ENCODE data around the gene STPG1.

STPG1 gene

GRCh38 chr1:24321697-24322469 lies 91.7 kb downstream of the STPG1 start:
- H3K27me3 ChIP-seq (ENCODE audit: insufficient read depth, low read length): no peaks in the 10 kb centered on the region
- peak overlapping the region; percentile 80 for H3K4ac ChIP-seq (ENCODE audit: low read depth, low read length)
- peak overlapping the region; percentile 80 for H2AK5ac ChIP-seq (ENCODE audit: low read length)
- peak overlapping the region; percentile 51 for H2AFZ ChIP-seq (ENCODE audit: insufficient read depth, low read length, poor library complexity)
- H3K79me1 ChIP-seq (ENCODE audit: low read length): peaks cover 20% of the 10 kb centered on the region
- peaks cover 0 to 2% of the 10 kb centered on the region in 2 experiments for H3K36me3 ChIP-seq (ENCODE audit: control insufficient read depth in 1 of 2, insufficient read depth in 2 of 2, low read length in 2 of 2)
- peak overlapping the region; percentile 83 for H3K14ac ChIP-seq (ENCODE audit: low read length)
- H2BK5ac ChIP-seq (ENCODE audit: low read depth, low read length, poor library complexity): peak overlapping the region; percentile 77
- H3K4me2 ChIP-seq (ENCODE audit: low read length): peak overlapping the region; percentile 75
- peak overlapping the region; percentile 84 for H2BK120ac ChIP-seq (ENCODE audit: insufficient read depth, low read length, poor library complexity)
- DNase-seq: peak; percentile 95
- peak overlapping the region; percentile 83 for H4K8ac ChIP-seq (ENCODE audit: low read depth, low read length)
- peaks cover 8% of the 10 kb centered on the region for H3K79me2 ChIP-seq (ENCODE audit: control insufficient read depth, insufficient read depth, low read length, poor library complexity)
- H4K91ac ChIP-seq (ENCODE audit: low read depth, low read length): peak overlapping the region; percentile 87
- H4K12ac ChIP-seq (ENCODE audit: low read depth, low read length): peak overlapping the region; percentile 50
- WGBS (ENCODE audit: extremely low coverage, insufficient coverage, insufficient read length): no CpG with 5 or more reads among the region's 72 CpGs
- H3K23ac ChIP-seq (ENCODE audit: low read length): no peak overlapping the region
- no peaks in the 10 kb centered on the region for H3K9me3 ChIP-seq (ENCODE audit: insufficient read depth, low read depth, low read length)
- peak overlapping the region; percentile 92 for H3K27ac ChIP-seq (ENCODE audit: low read depth, low read length)
- H2BK12ac ChIP-seq (ENCODE audit: low read length): peak overlapping the region; percentile 39
- H3K4me3 ChIP-seq (ENCODE audit: low read depth, low read length): peak overlapping the region; percentile 57
- H3K9ac ChIP-seq (ENCODE audit: low read length): peak overlapping the region; percentile 57
- peak overlapping the region; percentile 73 for H3K18ac ChIP-seq (ENCODE audit: low read length)
- peaks cover 19 to 44% of the 10 kb centered on the region in 2 experiments for H3K4me1 ChIP-seq (ENCODE audit: control insufficient read depth in 1 of 2, insufficient read depth in 2 of 2, low read length in 2 of 2)

- Histone ChIP-seq H3K36me3 (ENCODE audit: control insufficient read depth in 1 of 2, insufficient read depth in 2 of 2, low read length in 2 of 2) (peaks cover 0 to 2% of the 10 kb centered on the region in 2 experiments), H3K4me1 (ENCODE audit: control insufficient read depth in 1 of 2, insufficient read depth in 2 of 2, low read length in 2 of 2) (peaks cover 21 to 46% of the 10 kb centered on the region in 2 experiments), H4K12ac (ENCODE audit: low read depth, low read length) (no peak overlapping the region), H2AFZ (ENCODE audit: insufficient read depth, low read length, poor library complexity) (no peak overlapping the region), H3K18ac (ENCODE audit: low read length) (peak overlapping the region; percentile 18), H2AK5ac (ENCODE audit: low read length) (peak overlapping the region; percentile 27), H2BK5ac (ENCODE audit: low read depth, low read length, poor library complexity) (peak overlapping the region; percentile 77), H4K91ac (ENCODE audit: low read depth, low read length) (peak overlapping the region; percentile 87), H3K9me3 (ENCODE audit: insufficient read depth, low read depth, low read length) (no peaks in the 10 kb centered on the region), H3K27ac (ENCODE audit: low read depth, low read length) (peak overlapping the region; percentile 92), H2BK120ac (ENCODE audit: insufficient read depth, low read length, poor library complexity) (peak overlapping the region; percentile 84), H3K4ac (ENCODE audit: low read depth, low read length) (peak overlapping the region; percentile 39), H3K79me2 (ENCODE audit: control insufficient read depth, insufficient read depth, low read length, poor library complexity) (peaks cover 8% of the 10 kb centered on the region), H3K79me1 (ENCODE audit: low read length) (peaks cover 20% of the 10 kb centered on the region), H2BK12ac (ENCODE audit: low read length) (peak overlapping the region; percentile 7), H3K9ac (ENCODE audit: low read length) (no peak overlapping the region), H3K14ac (ENCODE audit: low read length) (peak overlapping the region; percentile 31), H3K4me2 (ENCODE audit: low read length) (peak overlapping the region; percentile 75), H4K8ac (ENCODE audit: low read depth, low read length) (peak overlapping the region; percentile 83), H3K27me3 (ENCODE audit: insufficient read depth, low read length) (no peaks in the 10 kb centered on the region), H3K4me3 (ENCODE audit: low read depth, low read length) (no peak overlapping the region), H3K23ac (ENCODE audit: low read length) (no peak overlapping the region)
- no CpG with 5 or more reads among the region's 8 CpGs for WGBS (ENCODE audit: extremely low coverage, insufficient coverage, insufficient read length)
- DNase-seq: no peak
These were observed 92.5 kb downstream of the STPG1 start for GRCh38 chr1:24321126-24321525.

- H4K8ac ChIP-seq (ENCODE audit: low read depth, low read length): no peak overlapping the region
- H2BK120ac ChIP-seq (ENCODE audit: insufficient read depth, low read length, poor library complexity): peak overlapping the region; percentile 21
- peak overlapping the region; percentile 2 for H2BK12ac ChIP-seq (ENCODE audit: low read length)
- WGBS (ENCODE audit: extremely low coverage, insufficient coverage, insufficient read length): no CpG with 5 or more reads among the region's 1 CpG
- H3K9ac ChIP-seq (ENCODE audit: low read length): no peak overlapping the region
- H3K18ac ChIP-seq (ENCODE audit: low read length): peak overlapping the region; percentile 8
- H3K4me2 ChIP-seq (ENCODE audit: low read length): peak overlapping the region; percentile 39
- H3K9me3 ChIP-seq (ENCODE audit: insufficient read depth, low read depth, low read length): no peaks in the 10 kb centered on the region
- peak overlapping the region; percentile 3 for H3K14ac ChIP-seq (ENCODE audit: low read length)
- H3K4ac ChIP-seq (ENCODE audit: low read depth, low read length): peak overlapping the region; percentile 29
- H3K36me3 ChIP-seq (ENCODE audit: control insufficient read depth in 1 of 2, insufficient read depth in 2 of 2, low read length in 2 of 2): peaks cover 0 to 2% of the 10 kb centered on the region in 2 experiments
- peak overlapping the region; percentile 4 for H2BK5ac ChIP-seq (ENCODE audit: low read depth, low read length, poor library complexity)
- H3K79me2 ChIP-seq (ENCODE audit: control insufficient read depth, insufficient read depth, low read length, poor library complexity): peaks cover 8% of the 10 kb centered on the region
- H4K12ac ChIP-seq (ENCODE audit: low read depth, low read length): no peak overlapping the region
- no peak for DNase-seq
- H3K27me3 ChIP-seq (ENCODE audit: insufficient read depth, low read length): no peaks in the 10 kb centered on the region
- H3K4me3 ChIP-seq (ENCODE audit: low read depth, low read length): no peak overlapping the region
- no peak overlapping the region for H2AK5ac ChIP-seq (ENCODE audit: low read length)
- H3K79me1 ChIP-seq (ENCODE audit: low read length): peaks cover 20% of the 10 kb centered on the region
- peak overlapping the region; percentile 5 for H3K27ac ChIP-seq (ENCODE audit: low read depth, low read length)
- peak overlapping the region; percentile 45 for H4K91ac ChIP-seq (ENCODE audit: low read depth, low read length)
- H2AFZ ChIP-seq (ENCODE audit: insufficient read depth, low read length, poor library complexity): no peak overlapping the region
- no peak overlapping the region for H3K23ac ChIP-seq (ENCODE audit: low read length)
- H3K4me1 ChIP-seq (ENCODE audit: control insufficient read depth in 1 of 2, insufficient read depth in 2 of 2, low read length in 2 of 2): peaks cover 21 to 44% of the 10 kb centered on the region in 2 experiments
These were observed 93.6 kb downstream of the STPG1 start for GRCh38 chr1:24319962-24320361.

DNA sequence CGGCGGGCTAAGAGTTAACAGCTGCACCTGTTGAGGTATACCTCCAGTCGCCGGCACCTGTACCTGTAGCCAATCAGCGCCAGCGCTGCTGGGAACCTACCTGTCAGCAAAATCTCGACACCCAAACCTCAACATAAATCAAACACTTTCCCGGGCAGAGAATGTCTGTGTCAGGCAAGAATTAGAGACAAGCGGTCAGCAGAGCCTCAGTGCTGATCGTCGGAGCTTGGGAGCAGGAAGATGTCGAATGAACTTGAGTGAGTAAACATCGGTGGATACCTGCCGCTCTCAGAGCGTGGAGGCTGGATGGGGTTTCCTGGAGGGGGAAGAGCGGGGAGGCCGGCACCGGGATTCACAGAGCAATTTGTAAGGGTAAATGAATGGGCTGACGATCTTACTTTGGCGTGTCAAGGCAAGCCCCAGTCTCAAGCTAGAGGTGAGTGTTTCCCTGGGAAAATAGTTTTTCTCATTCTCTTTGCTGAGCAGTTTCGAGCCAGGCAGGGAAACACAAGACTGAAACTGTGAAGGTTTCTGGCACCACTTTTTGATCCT lies 94.2 kb downstream of the STPG1 start, which contains the start of gene GRHL3:
Gene GRHL3, plus strand, starts transcription at position 46 of the 552 bp plus-strand sequence. Its CDS starts 195 bp downstream, at position 241.
- H3K79me2 ChIP-seq (ENCODE audit: control insufficient read depth, insufficient read depth, low read length, poor library complexity): peaks cover 8% of the 10 kb centered on the region

More for the DNA sequence above, 94.2 kb downstream of the STPG1 start, which contains the start of gene GRHL3:
- Histone ChIP-seq H2BK5ac (ENCODE audit: low read depth, low read length, poor library complexity) (peak within 1 kb of the TSS; percentile 4), H2BK12ac (ENCODE audit: low read length) (peak within 1 kb of the TSS; percentile 2), H4K12ac (ENCODE audit: low read depth, low read length) (no peak within 1 kb of the TSS), H2AK5ac (ENCODE audit: low read length) (no peak within 1 kb of the TSS), H3K4me1 (ENCODE audit: control insufficient read depth in 1 of 2, insufficient read depth in 2 of 2, low read length in 2 of 2) (peaks cover 21 to 44% of the 10 kb centered on the region in 2 experiments), H3K9me3 (ENCODE audit: insufficient read depth, low read depth, low read length) (no peaks in the 10 kb centered on the region), H4K8ac (ENCODE audit: low read depth, low read length) (no peak within 1 kb of the TSS), H3K4me2 (ENCODE audit: low read length) (peak within 1 kb of the TSS; percentile 39), H3K79me1 (ENCODE audit: low read length) (peaks cover 20% of the 10 kb centered on the region), H3K4ac (ENCODE audit: low read depth, low read length) (peak within 1 kb of the TSS; percentile 29), H3K27ac (ENCODE audit: low read depth, low read length) (peak within 1 kb of the TSS; percentile 5), H2BK120ac (ENCODE audit: insufficient read depth, low read length, poor library complexity) (peak within 1 kb of the TSS; percentile 21), H3K14ac (ENCODE audit: low read length) (peak within 1 kb of the TSS; percentile 3), H3K9ac (ENCODE audit: low read length) (no peak within 1 kb of the TSS), H3K27me3 (ENCODE audit: insufficient read depth, low read length) (no peaks in the 10 kb centered on the region), H3K18ac (ENCODE audit: low read length) (peak within 1 kb of the TSS; percentile 8), H4K91ac (ENCODE audit: low read depth, low read length) (peak within 1 kb of the TSS; percentile 45), H3K36me3 (ENCODE audit: control insufficient read depth in 1 of 2, insufficient read depth in 2 of 2, low read length in 2 of 2) (no peaks in the 10 kb centered on the region), H3K23ac (ENCODE audit: low read length) (no peak within 1 kb of the TSS), H3K4me3 (ENCODE audit: low read depth, low read length) (peak within 1 kb of the TSS; percentile 21), H2AFZ (ENCODE audit: insufficient read depth, low read length, poor library complexity) (no peak within 1 kb of the TSS)
- DNase-seq: peak in 1 of 2 donors; percentile 15
- no CpG with 5 or more reads among the region's 21 CpGs for WGBS (ENCODE audit: extremely low coverage, insufficient coverage, insufficient read length)
